HCT116 (cell line): Measurements from ENCODE around the gene CTIF. TPM values are rescaled to one million over a fixed set of nuclear protein-coding genes. Genes with fewer than 3 reads are reported as not detected.

ENCODE experiments used
- ATAC-seq: fragments of 200-7000 bp; cut with Tn5 transposase; 2 replicates; pipeline ENCODE4 v1.9.1; 2020; ENCODE audit warnings: mild to moderate bottlenecking, moderate library complexity
- BruUV-seq: library from RNA; stranded (reverse); fragments of 400-500 nt; replicated peaks from 2 replicates; lab custom pipeline; 2021; lab: Mats Ljungman, UMichigan
- CTCF ChIA-PET: fragments of 300-600 bp; sonication (Branson Sonifier 250); formaldehyde crosslinking; loops from one replicate; lab custom pipeline; 2021; ENCODE audit warnings: antibody characterized with exemption; lab: Charles Lee
- POLR2A ChIA-PET: fragments of 300-600, 350-600 bp; sonication (Branson Sonifier 250); formaldehyde crosslinking; loops from one replicate; lab custom pipeline; 2021; ENCODE audit warnings: antibody characterized with exemption; lab: Charles Lee
- RAD21 ChIA-PET, 2 experiments: fragments of 300-600 bp; sonication (Branson Sonifier 250); formaldehyde crosslinking; loops; one replicate each; lab custom pipeline; 2023; ENCODE audit warnings: low total read pairs in 2 of 2; ENCODE audit not compliant: uncharacterized antibody in 2 of 2, unreplicated experiment in 2 of 2, low non-redundant PET in 1 of 2; lab: Charles Lee
- DNase-seq: peaks from one replicate; pipeline ENCODE4 v3.0.0-alpha.2; 2010; ENCODE audit warnings: low read depth, low spot score
- H2AFZ ChIP-seq: fragments of 200-600 bp; shearing (Covaris generic), sonication (generic); 2 replicates; pipeline ENCODE4 v1.6.1; 2017; ENCODE audit warnings: low read depth, mixed run types, mixed read lengths, antibody characterized with exemption, low read length; ENCODE audit not compliant: poor library complexity, severe bottlenecking
- H3K27ac ChIP-seq: 2 replicates; pipeline ENCODE4 v1.5.1; 2012; ENCODE audit warnings: low read depth, low read length
- H3K27me3 ChIP-seq: fragments of 200-600 bp; sonication (generic); 2 replicates; pipeline ENCODE4 v1.6.1; 2016; ENCODE audit warnings: mixed run types, low read length, mixed read lengths; ENCODE audit not compliant: insufficient read depth
- H3K36me3 ChIP-seq, 2 experiments: fragments of 200-500 bp in 1 of 2; fragments of 200-600 bp in 1 of 2; sonication (Bioruptor generic) in 1 of 2; sonication (generic) in 1 of 2; 2 replicates each; pipeline versions ENCODE4 v1.5.1 to v1.6.1; 2014 to 2016; ENCODE audit warnings: low read length in 2 of 2, inconsistent platforms in 1 of 2, mixed read lengths in 1 of 2, mixed run types in 1 of 2; ENCODE audit not compliant: insufficient read depth in 2 of 2, control insufficient read depth in 1 of 2
- H3K4me1 ChIP-seq, 2 experiments: fragments of 200-600 bp in 1 of 2; sonication (generic) in 1 of 2; 2 replicates each; pipeline versions ENCODE4 v1.5.1 to v1.6.1; 2012 to 2017; ENCODE audit warnings: low read length in 2 of 2, inconsistent platforms in 1 of 2, mild to moderate bottlenecking in 1 of 2, mixed read lengths in 1 of 2, mixed run types in 1 of 2, moderate library complexity in 1 of 2; ENCODE audit not compliant: insufficient read depth in 2 of 2, control insufficient read depth in 1 of 2
- H3K4me2 ChIP-seq: fragments of 200-600 bp; sonication (generic); 2 replicates; pipeline ENCODE4 v1.6.1; 2017; ENCODE audit warnings: mixed run types, low read length, mixed read lengths
- H3K4me3 ChIP-seq, 2 experiments: fragments of 200-600 bp in 1 of 2; sonication (generic) in 1 of 2; replicated peaks in 1 of 2; 2 replicates each; pipeline ENCODE4 v1.5.1; 2011 to 2016; ENCODE audit warnings: low read length in 2 of 2, control low read depth in 1 of 2, low read depth in 1 of 2, mild to moderate bottlenecking in 1 of 2, mixed read lengths in 1 of 2, mixed run types in 1 of 2
- H3K79me2 ChIP-seq: fragments of 200-600 bp; sonication (generic); 2 replicates; pipeline ENCODE4 v1.6.1; 2017; ENCODE audit warnings: mild to moderate bottlenecking, mixed run types, low read length, moderate library complexity, mixed read lengths; ENCODE audit not compliant: insufficient read depth
- H3K9ac ChIP-seq: fragments of 200-600 bp; sonication (generic); 2 replicates; pipeline ENCODE4 v1.6.1; 2016; ENCODE audit warnings: low read length, mixed read lengths
- H3K9me2 ChIP-seq: fragments of 200-600 bp; sonication (generic), shearing (Covaris generic); 2 replicates; pipeline ENCODE4 v1.6.1; 2017; ENCODE audit warnings: mixed run types, mild to moderate bottlenecking, moderate library complexity; ENCODE audit not compliant: insufficient read depth
- H3K9me3 ChIP-seq, 2 experiments: fragments of 200-500 bp in 1 of 2; fragments of 200-600 bp in 1 of 2; sonication (Bioruptor generic) in 1 of 2; sonication (generic) in 1 of 2; 2 replicates each; pipeline ENCODE4 v1.6.1; 2014 to 2017; ENCODE audit warnings: low read length in 2 of 2, mixed read lengths in 2 of 2, inconsistent platforms in 1 of 2, low read depth in 1 of 2, mild to moderate bottlenecking in 1 of 2, mixed run types in 1 of 2, moderate library complexity in 1 of 2; ENCODE audit not compliant: control insufficient read depth in 1 of 2, insufficient read depth in 1 of 2
- H4K20me1 ChIP-seq: fragments of 200-600 bp; sonication (generic), shearing (Covaris generic); 2 replicates; pipeline ENCODE4 v1.6.1; 2017; ENCODE audit warnings: mixed run types, mild to moderate bottlenecking, moderate library complexity; ENCODE audit not compliant: insufficient read depth
- CEBPB ChIP-seq: IDR thresholded peaks from 2 replicates; pipeline ENCODE4 v1.6.1; 2012; ENCODE audit warnings: low read depth
- EZH2 ChIP-seq: fragments of 200-600 bp; sonication (generic); IDR thresholded peaks from 2 replicates; pipeline ENCODE4 v1.6.1; 2017; ENCODE audit warnings: antibody characterized with exemption, mixed run types
- EZH2phosphoT487 ChIP-seq: fragments of 200-600 bp; IDR thresholded peaks from 2 replicates; pipeline ENCODE4 v1.6.1; 2018; ENCODE audit warnings: antibody characterized with exemption, borderline replicate concordance
- POLR2A ChIP-seq: IDR thresholded peaks from 2 replicates; pipeline ENCODE4 v1.7.0; 2011; ENCODE audit warnings: borderline replicate concordance; ENCODE audit not compliant: insufficient read depth, insufficient read length; ENCODE audit errors: extremely low read depth
- POLR2AphosphoS5 ChIP-seq: IDR thresholded peaks from 2 replicates; pipeline ENCODE4 v1.6.1; 2011; ENCODE audit warnings: mild to moderate bottlenecking, low read depth, low read length, moderate library complexity
- RAD21 ChIP-seq: IDR thresholded peaks from 2 replicates; pipeline ENCODE4 v1.6.1; 2012; ENCODE audit warnings: low read depth, mild to moderate bottlenecking
- SRF ChIP-seq: IDR thresholded peaks from 2 replicates; pipeline ENCODE4 v1.6.1; 2012; ENCODE audit warnings: low read depth
- TCF7L2 ChIP-seq: IDR thresholded peaks from 2 replicates; pipeline ENCODE4 v1.7.0; 2011; ENCODE audit warnings: borderline replicate concordance, inconsistent platforms; ENCODE audit not compliant: insufficient read depth, insufficient read length; ENCODE audit errors: extremely low read depth
- YY1 ChIP-seq: IDR thresholded peaks from 2 replicates; pipeline ENCODE4 v1.6.1; 2011; ENCODE audit warnings: low read length, low read depth, moderate library complexity, mild to moderate bottlenecking; ENCODE audit not compliant: insufficient replicate concordance; ENCODE audit errors: extremely low read depth
- intact Hi-C: fragments of 100-400 bp; cut with micrococcal nuclease; formaldehyde crosslinking; loops from 2 replicates; pipeline ENCODE4 v1.10.0; 2022
- total RNA-seq: library from RNA; stranded (reverse); gene quantifications from one replicate; pipeline ENCODE4 v1.2.1, GENCODE V29; 2021; ENCODE audit not compliant: unreplicated experiment
- TF ChIP-seq, protein P1 (sequence below): IDR thresholded peaks from 2 replicates; pipeline ENCODE4 v1.6.1; 2011; ENCODE audit warnings: mild to moderate bottlenecking, low read length, moderate library complexity; ENCODE audit not compliant: insufficient replicate concordance; ENCODE audit errors: extremely low read depth
- TF ChIP-seq, protein P2 (sequence below): IDR thresholded peaks from 2 replicates; pipeline ENCODE4 v1.6.1; 2012
- TF ChIP-seq, protein P3 (sequence below), 3 experiments: fragments of 200-600 bp in 1 of 3; sonication (generic) in 1 of 3; IDR thresholded peaks in 2 of 3; conservative IDR thresholded peaks in 1 of 3; 2 replicates each; pipeline ENCODE4 v1.5.1; 2012 to 2017; ENCODE audit warnings: low read depth in 2 of 3, low read length in 2 of 3, antibody characterized with exemption in 1 of 3, borderline replicate concordance in 1 of 3, control low read depth in 1 of 3, mild to moderate bottlenecking in 1 of 3, mixed read lengths in 1 of 3, mixed run types in 1 of 3, moderate library complexity in 1 of 3; ENCODE audit not compliant: insufficient read depth in 1 of 3

The CTIF gene
- total RNA-seq, 1 experiment from 2014 or later = 19.7 TPM

DNA sequence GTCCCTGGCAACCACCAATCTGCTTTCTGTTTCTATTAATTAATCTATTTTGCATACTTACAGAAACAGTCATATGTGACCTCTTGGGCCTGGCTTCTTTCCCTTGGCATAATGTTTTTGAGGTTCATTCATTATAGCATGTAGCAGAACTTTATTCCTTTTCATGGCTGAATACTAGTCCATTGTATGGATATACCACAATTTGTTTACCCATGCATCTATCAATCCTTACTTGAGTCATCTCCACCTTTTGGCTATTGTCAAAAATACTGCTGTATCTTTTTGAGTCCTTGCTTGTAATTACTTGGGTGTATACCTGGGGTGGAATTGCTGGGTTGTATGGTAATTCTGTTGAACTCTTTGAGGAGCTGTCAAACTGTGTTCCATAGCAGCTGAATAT lies 126.8 kb downstream of the CTIF start (continued):
- TF ChIP-seq CEBPB = no peak
- TF ChIP-seq POLR2AphosphoS5 = no peak
- no peak for TF ChIP-seq RAD21
- TF ChIP-seq, protein P1, sequence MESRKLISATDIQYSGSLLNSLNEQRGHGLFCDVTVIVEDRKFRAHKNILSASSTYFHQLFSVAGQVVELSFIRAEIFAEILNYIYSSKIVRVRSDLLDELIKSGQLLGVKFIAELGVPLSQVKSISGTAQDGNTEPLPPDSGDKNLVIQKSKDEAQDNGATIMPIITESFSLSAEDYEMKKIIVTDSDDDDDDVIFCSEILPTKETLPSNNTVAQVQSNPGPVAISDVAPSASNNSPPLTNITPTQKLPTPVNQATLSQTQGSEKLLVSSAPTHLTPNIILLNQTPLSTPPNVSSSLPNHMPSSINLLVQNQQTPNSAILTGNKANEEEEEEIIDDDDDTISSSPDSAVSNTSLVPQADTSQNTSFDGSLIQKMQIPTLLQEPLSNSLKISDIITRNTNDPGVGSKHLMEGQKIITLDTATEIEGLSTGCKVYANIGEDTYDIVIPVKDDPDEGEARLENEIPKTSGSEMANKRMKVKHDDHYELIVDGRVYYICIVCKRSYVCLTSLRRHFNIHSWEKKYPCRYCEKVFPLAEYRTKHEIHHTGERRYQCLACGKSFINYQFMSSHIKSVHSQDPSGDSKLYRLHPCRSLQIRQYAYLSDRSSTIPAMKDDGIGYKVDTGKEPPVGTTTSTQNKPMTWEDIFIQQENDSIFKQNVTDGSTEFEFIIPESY = no peak
- TF ChIP-seq, protein P2, sequence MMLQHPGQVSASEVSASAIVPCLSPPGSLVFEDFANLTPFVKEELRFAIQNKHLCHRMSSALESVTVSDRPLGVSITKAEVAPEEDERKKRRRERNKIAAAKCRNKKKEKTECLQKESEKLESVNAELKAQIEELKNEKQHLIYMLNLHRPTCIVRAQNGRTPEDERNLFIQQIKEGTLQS = no peak
- no peak for TF ChIP-seq EZH2
- TF ChIP-seq, all 23 proteins: peak for 0

DNA sequence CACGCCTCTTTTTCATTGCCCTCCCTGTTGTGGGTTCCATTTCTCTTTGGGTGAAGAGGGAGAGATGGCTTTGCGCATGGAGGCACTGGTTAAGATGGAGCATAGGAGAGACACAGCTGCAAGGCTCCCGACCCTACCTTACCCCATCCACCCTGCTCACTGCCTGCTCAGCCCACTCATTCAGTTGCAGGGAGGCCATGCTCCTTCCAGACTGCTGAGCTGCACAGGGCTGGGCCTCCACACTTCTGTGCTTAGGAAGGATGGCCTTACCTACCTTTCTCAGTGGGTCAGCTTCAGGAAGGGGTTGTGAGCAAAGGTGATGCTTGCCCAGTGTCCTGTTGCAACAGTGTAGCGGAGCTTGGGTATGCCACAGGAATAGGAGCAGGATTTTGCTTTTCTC lies 127.8 kb downstream of the CTIF start:
- H3K27me3 ChIP-seq = no peaks in the 10 kb centered on the region
- no peaks in the 10 kb centered on the region for H4K20me1 ChIP-seq
- ChIA-PET CTCF (no interaction called here), POLR2A (no interaction called here), RAD21 (no interaction called here)
- H3K4me2 ChIP-seq = no peak overlapping the region
- H3K27ac ChIP-seq = no peak overlapping the region
- no peak for TF ChIP-seq CEBPB
- no peak for TF ChIP-seq SRF
- TF ChIP-seq, protein P1 = no peak
- TF ChIP-seq TCF7L2 = no peak
- TF ChIP-seq POLR2AphosphoS5 = no peak
- no peak for TF ChIP-seq EZH2phosphoT487
- no peak for TF ChIP-seq POLR2A
- TF ChIP-seq, protein P3, sequence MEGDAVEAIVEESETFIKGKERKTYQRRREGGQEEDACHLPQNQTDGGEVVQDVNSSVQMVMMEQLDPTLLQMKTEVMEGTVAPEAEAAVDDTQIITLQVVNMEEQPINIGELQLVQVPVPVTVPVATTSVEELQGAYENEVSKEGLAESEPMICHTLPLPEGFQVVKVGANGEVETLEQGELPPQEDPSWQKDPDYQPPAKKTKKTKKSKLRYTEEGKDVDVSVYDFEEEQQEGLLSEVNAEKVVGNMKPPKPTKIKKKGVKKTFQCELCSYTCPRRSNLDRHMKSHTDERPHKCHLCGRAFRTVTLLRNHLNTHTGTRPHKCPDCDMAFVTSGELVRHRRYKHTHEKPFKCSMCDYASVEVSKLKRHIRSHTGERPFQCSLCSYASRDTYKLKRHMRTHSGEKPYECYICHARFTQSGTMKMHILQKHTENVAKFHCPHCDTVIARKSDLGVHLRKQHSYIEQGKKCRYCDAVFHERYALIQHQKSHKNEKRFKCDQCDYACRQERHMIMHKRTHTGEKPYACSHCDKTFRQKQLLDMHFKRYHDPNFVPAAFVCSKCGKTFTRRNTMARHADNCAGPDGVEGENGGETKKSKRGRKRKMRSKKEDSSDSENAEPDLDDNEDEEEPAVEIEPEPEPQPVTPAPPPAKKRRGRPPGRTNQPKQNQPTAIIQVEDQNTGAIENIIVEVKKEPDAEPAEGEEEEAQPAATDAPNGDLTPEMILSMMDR (IDR thresholded peaks at IDR 0.05 in 2 of 3, conservative IDR thresholded peaks at IDR 0.05 in 1 of 3; ENCODE audit: borderline replicate concordance in 1 of 3, insufficient read depth in 1 of 3, low read depth in 2 of 3, low read length in 2 of 3) = no peak
- TF ChIP-seq YY1 = no peak
- DNase-seq = no peak
- intact Hi-C loops = loop anchor here (10.0 kb wide), 2 partner anchors 132 to 432 kb away; partner anchors contain the start of gene CTIF
- no peaks in the 10 kb centered on the region; a peak in 1 of 4 replicates for H3K36me3 ChIP-seq
- H3K79me2 ChIP-seq = no peaks in the 10 kb centered on the region
- no TSS peak for BruUV-seq
- H3K9ac ChIP-seq = no peak overlapping the region
- H3K9me3 ChIP-seq = no peaks in the 10 kb centered on the region
- no peak overlapping the region for H3K4me3 ChIP-seq
- peaks cover 12 to 19% of the 10 kb centered on the region in 2 experiments for H3K4me1 ChIP-seq
- H2AFZ ChIP-seq = no peak overlapping the region
- no peaks in the 10 kb centered on the region for H3K9me2 ChIP-seq
- ATAC-seq = no peak
